Activated naive CD8-positive, alpha-beta T cell treated with anti-CD3 and anti-CD28 coated beads, Interleukin-2, amount 10 ng/mL, durations not matched to agents 7 days and 5 days (primary cell): Measurements from ENCODE around the gene CNIH1. TPM values are rescaled to one million over a fixed set of nuclear protein-coding genes. Genes with fewer than 3 reads are reported as not detected.
"Not testable (repeated sequence)": the region's sequence is repeated elsewhere in the genome, so short reads cannot be mapped to it uniquely, and the experiment has no call there.

Experiments used
- ATAC-seq: fragments of 150-1000 bp; cut with Tn5 transposase; one replicate; pipeline ENCODE4 v1.10.0; 2021; ENCODE audit warnings: low read depth, moderate library complexity
- POLR2A ChIA-PET: fragments of 350-600 bp; sonication (Branson Sonifier 250); formaldehyde crosslinking; loops from one replicate; lab custom pipeline; 2021; ENCODE audit warnings: antibody characterized with exemption; lab: Charles Lee
- DNase-seq: peaks from one replicate; pipeline ENCODE4 v3.0.0; 2021
- H3K27ac Mint-ChIP-seq: one replicate; pipeline ENCODE4 v1.8.0; 2022; ENCODE audit warnings: mild to moderate bottlenecking, mixed read lengths
- H3K27me3 Mint-ChIP-seq: one replicate; pipeline ENCODE4 v1.8.0; 2022; ENCODE audit warnings: mild to moderate bottlenecking, moderate library complexity, mixed read lengths
- H3K36me3 Mint-ChIP-seq: one replicate; pipeline ENCODE4 v1.8.0; 2021; ENCODE audit warnings: mild to moderate bottlenecking, mixed read lengths
- H3K4me1 Mint-ChIP-seq: one replicate; pipeline ENCODE4 v1.8.0; 2021; ENCODE audit warnings: mixed read lengths
- H3K4me3 Mint-ChIP-seq: one replicate; pipeline ENCODE4 v1.8.0; 2022; ENCODE audit warnings: mild to moderate bottlenecking, moderate library complexity, mixed read lengths
- H3K9me3 Mint-ChIP-seq: one replicate; pipeline ENCODE4 v1.8.0; 2021; ENCODE audit warnings: mixed read lengths
- total RNA-seq, 2 experiments: library from RNA; stranded (reverse); gene quantifications; one replicate each; pipeline ENCODE4 v1.2.3, GENCODE V29; 2021

The CNIH1 gene
- total RNA-seq, 2 experiments from 2014 or later, result 54.9 to 63.2 TPM

DNA sequence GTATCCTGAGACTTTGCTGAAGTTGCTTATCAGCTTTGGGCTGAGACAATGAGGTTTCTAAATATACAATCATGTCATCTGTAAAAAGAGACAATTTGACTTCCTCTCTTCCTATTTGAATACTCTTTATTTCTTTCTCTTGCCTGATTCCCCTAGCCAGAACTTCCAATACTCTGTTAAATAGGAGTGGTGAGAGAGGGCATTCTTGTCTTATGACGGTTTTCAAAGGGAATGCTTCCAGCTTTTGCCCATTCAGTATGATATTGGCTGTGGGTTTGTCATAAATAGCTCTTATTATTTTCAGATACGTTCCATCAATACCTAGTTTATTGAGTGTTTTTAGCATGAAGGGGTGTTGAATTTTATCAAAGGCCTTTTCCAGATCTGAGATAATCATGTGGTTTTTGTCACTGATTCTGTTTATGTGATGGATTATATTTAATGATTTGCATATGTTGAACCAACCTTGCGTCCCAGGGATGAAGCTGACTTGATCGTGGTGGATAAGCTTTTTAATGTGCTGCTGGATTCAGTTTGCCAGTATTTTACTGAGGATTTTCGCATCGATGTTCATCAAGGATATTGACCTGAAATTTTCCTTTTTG lies 37.7 kb downstream of the CNIH1 start:
- H3K4me3 Mint-ChIP-seq, H3K27ac Mint-ChIP-seq, ATAC-seq, DNase-seq, POLR2A ChIA-PET, H3K9me3 Mint-ChIP-seq, H3K27me3 Mint-ChIP-seq: not testable (repeated sequence)
- Mint-ChIP-seq H3K4me1 (peaks cover 47% of the 10 kb centered on the region), H3K36me3 (peaks cover 73% of the 10 kb centered on the region)

DNA sequence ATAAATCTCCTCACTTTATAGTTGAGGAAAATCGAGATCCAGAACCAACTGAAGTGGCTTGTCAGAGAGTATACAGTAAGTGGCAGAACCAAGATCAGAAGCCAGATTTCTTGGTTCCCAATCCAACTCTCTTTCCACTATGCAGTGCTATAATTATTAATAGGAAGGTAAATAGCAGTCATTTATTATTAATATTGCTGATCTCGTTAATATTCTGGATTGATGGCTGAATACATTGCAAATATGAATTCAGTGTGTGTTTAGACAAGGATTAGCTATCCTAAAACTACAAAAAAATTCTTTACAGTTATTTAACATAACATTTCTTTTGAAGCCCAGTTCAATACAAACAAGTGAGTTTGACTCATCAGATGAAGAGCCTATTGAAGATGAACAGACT lies 41.6 kb downstream of the CNIH1 start:
- ATAC-seq, result no peak
- POLR2A ChIA-PET, result interaction anchor here (0.7 kb wide), 1 partner anchor 324 kb away, joined by 3 read pairs; no protein-coding TSS in a partner anchor
- Mint-ChIP-seq H3K4me3 (peak overlapping the region; percentile 94), H3K27ac (peak overlapping the region; percentile 39), H3K4me1 (peaks cover 43% of the 10 kb centered on the region), H3K27me3 (no peaks in the 10 kb centered on the region), H3K36me3 (peaks cover 44% of the 10 kb centered on the region), H3K9me3 (peaks cover 2% of the 10 kb centered on the region)
- DNase-seq, result no peak

DNA sequence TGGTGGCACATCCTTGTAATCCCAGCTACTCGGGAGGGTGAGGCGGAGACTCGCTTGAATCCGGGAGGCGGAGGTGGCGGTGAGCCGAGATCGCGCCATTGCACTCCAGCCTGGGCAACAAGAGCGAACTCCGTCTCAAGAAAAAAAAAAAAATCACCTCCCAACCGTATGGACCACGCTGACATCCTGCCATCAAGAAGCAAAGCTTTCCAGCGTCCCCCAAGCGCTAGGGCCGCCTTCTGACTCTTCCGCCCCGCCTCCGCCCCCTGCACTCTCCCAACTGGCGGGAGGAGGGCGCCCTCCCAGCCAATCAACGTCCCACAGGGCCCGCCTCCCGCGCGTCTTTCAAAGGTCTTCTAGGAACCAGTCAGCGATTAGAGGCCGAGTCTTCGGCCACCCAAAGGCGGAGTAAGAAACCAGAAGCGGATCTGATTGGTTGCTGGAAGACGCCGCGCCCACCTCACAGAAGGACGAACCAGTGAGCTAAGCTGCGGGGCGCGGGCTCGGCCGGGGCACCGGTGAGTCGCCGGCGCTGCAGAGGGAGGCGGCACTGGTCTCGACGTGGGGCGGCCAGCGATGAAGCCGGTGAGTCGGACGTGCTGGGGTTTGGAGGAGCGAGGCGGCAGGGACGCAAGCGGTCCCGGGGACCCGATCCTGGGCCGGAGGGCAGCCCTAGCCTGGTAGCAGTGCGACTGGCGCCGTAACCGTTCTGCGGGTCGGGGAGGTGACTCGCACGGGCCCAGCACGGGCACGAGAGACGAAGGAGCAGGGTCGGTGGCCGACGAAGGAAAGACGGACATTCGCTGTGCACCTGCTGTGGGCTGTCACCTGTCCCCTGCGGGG lies 44.5 kb downstream of the CNIH1 start, which contains the start of gene CDKN3:
Gene CDKN3 (plus strand): TSS at position 515 of the 843 bp plus-strand sequence. CDS start 62 bp downstream, at position 577.
- Mint-ChIP-seq H3K4me1 (peaks cover 22% of the 10 kb centered on the region), H3K27ac (peak within 1 kb of the TSS; percentile 89), H3K36me3 (peaks cover 15% of the 10 kb centered on the region), H3K4me3 (peak within 1 kb of the TSS; percentile 94), H3K27me3 (no peaks in the 10 kb centered on the region), H3K9me3 (peaks cover 2% of the 10 kb centered on the region)
- peak; percentile 94 for ATAC-seq
- POLR2A ChIA-PET, result interaction anchor here (0.6 to 2.2 kb wide), 10 partner anchors 12 to 1245 kb away, joined by 3 to 12 read pairs (median 4); partner anchors contain the start of gene CGRRF1
- peak; percentile 95 for DNase-seq

DNA sequence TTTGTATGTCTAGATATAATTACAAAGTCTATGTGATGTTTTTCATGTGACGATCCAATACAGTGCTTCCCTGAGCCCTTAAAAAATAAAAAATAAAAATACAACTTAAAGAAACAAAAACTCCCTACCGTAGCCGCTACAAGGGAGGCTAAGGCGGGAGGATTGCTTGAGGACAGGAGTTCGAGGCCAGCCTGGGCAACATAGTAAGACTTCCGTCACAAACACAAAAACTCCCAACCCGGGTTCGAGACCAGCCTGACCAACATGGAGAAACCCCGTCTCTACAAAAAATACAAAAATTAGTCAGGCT lies 45.0 kb downstream of the CNIH1 start:
- POLR2A ChIA-PET, result interaction anchor here (0.5 to 2.2 kb wide), 7 partner anchors 17 to 1244 kb away, joined by 3 to 12 read pairs (median 4); partner anchors contain the start of gene CGRRF1
- no peak for DNase-seq
- H3K36me3 Mint-ChIP-seq, result peaks cover 10% of the 10 kb centered on the region

DNA sequence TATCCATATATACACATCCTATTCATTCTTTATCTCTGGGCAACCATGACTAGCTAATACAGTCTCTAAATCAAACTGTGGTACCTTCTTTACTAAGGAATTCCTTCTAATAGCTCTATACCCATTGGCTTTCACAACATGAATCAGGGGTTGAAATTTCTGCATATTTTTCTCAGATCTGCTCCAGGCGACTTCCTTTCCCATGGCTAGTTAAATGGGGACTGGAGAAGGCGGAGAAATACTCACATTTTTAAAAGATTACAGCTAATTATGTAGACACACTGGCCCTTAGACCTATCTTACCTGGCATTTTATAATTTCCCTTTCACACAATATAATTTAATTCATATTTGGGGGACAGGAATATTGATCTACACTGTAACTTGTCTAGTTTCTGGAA lies 45.5 kb downstream of the CNIH1 start:
- Mint-ChIP-seq H3K36me3 (peaks cover 9% of the 10 kb centered on the region), H3K27me3 (peaks cover 3% of the 10 kb centered on the region), H3K4me1 (peaks cover 21% of the 10 kb centered on the region), H3K27ac (peak overlapping the region; percentile 25), H3K9me3 (peaks cover 2% of the 10 kb centered on the region), H3K4me3 (peak overlapping the region; percentile 28)
- ATAC-seq (no peak), DNase-seq (no peak)
- POLR2A ChIA-PET, result interaction anchor here (0.5 to 0.6 kb wide), 2 partner anchors 56 to 106 kb away, joined by 3 to 6 read pairs; no protein-coding TSS in a partner anchor

More for the DNA sequence above, 45.0 kb downstream of the CNIH1 start:
- peaks cover 2% of the 10 kb centered on the region for H3K27me3 Mint-ChIP-seq
- no peak for ATAC-seq
- peaks cover 22% of the 10 kb centered on the region for H3K4me1 Mint-ChIP-seq
- H3K9me3 Mint-ChIP-seq, result peaks cover 2% of the 10 kb centered on the region
- peak overlapping the region; percentile 89 for H3K27ac Mint-ChIP-seq
- peak overlapping the region; percentile 94 for H3K4me3 Mint-ChIP-seq

DNA sequence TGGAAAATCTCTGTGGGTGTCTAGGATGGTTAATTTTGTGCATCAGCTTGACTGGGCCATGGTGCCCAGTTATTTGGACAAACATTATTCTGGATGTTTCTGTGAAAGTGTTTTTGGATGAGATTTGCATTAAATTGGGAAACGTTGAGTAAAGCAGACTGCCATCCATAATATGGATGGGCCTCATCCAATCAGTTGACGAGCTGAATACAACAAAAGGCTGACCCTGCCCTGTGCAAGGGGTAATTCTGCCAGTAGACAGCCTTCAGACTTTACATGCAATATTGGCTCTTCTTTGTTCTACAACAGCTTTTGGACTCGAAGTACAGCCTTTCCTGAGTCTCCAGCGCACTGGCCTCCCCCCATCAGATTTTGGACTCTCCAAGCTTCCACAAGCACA lies 45.9 kb downstream of the CNIH1 start:
- H3K27ac Mint-ChIP-seq, result no peak overlapping the region
- peaks cover 9% of the 10 kb centered on the region for H3K36me3 Mint-ChIP-seq
- H3K27me3 Mint-ChIP-seq, result peaks cover 3% of the 10 kb centered on the region
- peaks cover 17% of the 10 kb centered on the region for H3K4me1 Mint-ChIP-seq
- no peak overlapping the region for H3K4me3 Mint-ChIP-seq
- peaks cover 2% of the 10 kb centered on the region for H3K9me3 Mint-ChIP-seq
- POLR2A ChIA-PET, result interaction anchor here (0.6 kb wide), 2 partner anchors 57 to 104 kb away, joined by 4 to 6 read pairs; no protein-coding TSS in a partner anchor
- ATAC-seq (no peak), DNase-seq (no peak)

DNA sequence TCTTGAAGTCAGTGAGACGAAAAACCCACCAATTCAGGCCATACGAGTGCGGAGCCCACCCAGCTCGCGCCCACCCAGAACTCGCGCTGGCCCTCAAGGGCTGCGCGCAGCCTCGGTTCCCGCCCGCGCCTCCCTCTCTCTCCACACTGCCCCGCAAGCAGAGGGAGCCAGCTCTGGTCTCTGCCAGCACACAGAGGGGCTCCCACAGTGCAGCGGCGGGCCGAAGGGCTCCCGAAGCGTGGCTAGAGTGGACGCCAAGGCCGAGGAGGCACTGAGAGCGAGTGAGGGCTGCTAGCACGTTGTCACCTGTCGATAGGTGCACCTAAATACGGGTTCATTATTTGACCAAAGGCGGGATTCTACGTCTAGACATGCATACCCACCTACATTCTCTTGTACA lies 46.6 kb downstream of the CNIH1 start:
- H3K4me1 Mint-ChIP-seq, result peaks cover 17% of the 10 kb centered on the region
- H3K9me3 Mint-ChIP-seq, result peaks cover 2% of the 10 kb centered on the region
- ATAC-seq, result no peak
- H3K27ac Mint-ChIP-seq, result no peak overlapping the region
- no peak for DNase-seq
- POLR2A ChIA-PET, result no interaction called here
- H3K4me3 Mint-ChIP-seq, result no peak overlapping the region
- peaks cover 3% of the 10 kb centered on the region for H3K27me3 Mint-ChIP-seq
- H3K36me3 Mint-ChIP-seq, result peaks cover 9% of the 10 kb centered on the region

DNA sequence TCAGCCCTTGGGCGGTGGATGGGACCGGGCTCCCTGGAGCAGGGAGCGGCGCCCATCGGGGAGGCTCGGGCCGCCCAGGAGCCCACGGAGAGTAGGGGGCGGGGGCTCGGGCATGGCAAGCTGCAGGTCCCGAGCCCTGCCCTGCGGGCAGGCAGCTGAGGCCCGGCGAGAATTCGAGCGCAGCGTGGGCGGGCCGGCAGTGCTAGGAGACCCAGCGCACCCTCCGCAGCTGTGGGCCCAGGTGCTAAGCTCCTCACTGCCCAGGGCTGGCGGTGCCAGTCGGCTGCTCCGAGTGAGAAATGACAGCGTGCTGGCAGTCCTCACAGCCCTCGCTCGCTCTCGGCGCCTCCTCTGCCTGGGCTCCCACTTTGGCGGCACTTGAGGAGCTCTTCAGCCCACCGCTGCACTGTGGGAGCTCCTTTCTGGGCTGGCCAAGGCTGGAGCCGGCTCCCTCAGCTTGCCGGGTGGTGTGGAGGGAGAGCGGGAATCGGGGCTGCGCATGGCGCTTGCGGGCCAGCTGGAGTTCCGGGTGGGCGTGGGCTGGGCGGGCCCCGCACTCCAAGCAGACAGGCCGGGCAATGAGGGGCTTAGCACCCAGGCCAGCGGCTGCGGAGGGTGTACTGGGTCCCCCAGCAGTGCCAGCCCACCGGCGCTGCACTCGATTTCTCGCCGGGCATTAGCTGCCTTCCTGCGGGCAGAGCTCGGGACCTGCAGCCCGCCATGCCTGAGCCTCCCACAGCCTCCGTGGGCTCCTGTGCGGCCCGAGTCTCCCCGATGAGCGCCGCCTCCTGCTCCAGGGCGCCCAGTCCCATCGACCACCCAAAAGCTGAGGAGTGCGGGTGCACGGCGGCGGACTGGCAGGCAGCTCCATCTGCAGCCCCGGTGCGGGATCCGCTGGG lies 47.9 kb downstream of the CNIH1 start:
- H3K27ac Mint-ChIP-seq, H3K4me1 Mint-ChIP-seq, H3K9me3 Mint-ChIP-seq, H3K36me3 Mint-ChIP-seq, POLR2A ChIA-PET, ATAC-seq, H3K4me3 Mint-ChIP-seq, DNase-seq: not testable (repeated sequence)
- peaks cover 12% of the 10 kb centered on the region for H3K27me3 Mint-ChIP-seq

DNA sequence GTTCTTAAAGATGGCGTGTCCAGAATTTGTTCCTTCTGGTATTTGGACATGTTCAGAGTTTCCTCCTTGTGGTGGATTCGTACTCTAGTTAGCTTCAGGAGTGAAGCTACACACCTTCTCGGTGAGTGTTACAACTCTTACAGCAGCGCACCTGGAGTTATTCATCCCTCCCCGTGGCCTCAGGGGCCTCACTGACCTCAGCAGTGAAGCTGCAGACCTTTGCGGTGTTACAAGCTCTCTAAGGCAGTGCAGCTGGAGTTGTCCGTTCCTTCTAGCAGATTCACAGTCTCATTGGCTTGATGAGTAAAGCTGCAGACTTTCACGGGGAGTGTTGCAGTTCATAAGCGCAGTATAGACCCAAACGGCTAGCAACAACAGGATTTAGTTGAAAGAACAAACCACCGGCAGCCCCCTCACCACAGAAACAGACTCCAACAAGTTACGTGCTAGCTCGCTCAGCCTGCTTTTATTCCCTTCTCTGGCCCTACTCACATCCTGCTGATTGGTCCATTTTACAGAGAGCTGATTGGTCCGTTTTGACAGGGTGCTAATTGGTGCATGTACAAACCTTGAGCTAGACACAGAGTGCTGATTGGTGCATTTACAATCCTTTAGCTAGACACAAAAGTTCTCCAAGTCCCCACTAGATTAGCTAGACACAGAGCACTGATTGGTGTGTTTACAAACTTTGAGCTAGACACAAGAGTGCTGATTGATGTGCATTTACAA lies 48.9 kb downstream of the CNIH1 start:
- DNase-seq, result no peak
- Mint-ChIP-seq H3K4me3 (no peak overlapping the region), H3K36me3 (no peaks in the 10 kb centered on the region), H3K27ac (no peak overlapping the region), H3K27me3 (peaks cover 19% of the 10 kb centered on the region), H3K9me3 (peaks cover 2% of the 10 kb centered on the region), H3K4me1 (no peaks in the 10 kb centered on the region)
- ATAC-seq, result no peak
- POLR2A ChIA-PET, result no interaction called here

DNA sequence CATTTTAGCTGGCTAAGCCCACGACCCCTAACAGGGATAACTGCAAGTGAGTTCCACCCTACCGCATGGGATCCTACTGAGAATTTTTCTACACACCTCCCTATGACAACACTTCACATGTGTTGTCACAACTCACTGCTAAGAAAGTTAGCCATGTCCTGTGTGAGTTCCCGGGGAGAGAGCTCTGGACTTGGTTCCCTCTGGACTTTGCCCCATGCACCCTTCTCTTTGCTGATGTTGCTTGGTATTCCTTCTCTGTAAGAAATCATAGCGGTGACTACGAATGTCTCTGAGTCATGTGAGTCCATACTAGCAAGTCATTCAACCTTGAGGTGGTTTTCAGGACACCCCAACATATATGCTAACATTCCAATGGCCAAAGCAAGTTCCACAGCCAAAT lies 53.8 kb downstream of the CNIH1 start:
- ATAC-seq, result no peak
- no peak overlapping the region for H3K27ac Mint-ChIP-seq
- no peaks in the 10 kb centered on the region for H3K36me3 Mint-ChIP-seq
- H3K4me3 Mint-ChIP-seq, result no peak overlapping the region
- peaks cover 29% of the 10 kb centered on the region for H3K27me3 Mint-ChIP-seq
- no peaks in the 10 kb centered on the region for H3K9me3 Mint-ChIP-seq
- POLR2A ChIA-PET, result no interaction called here
- DNase-seq, result no peak
- no peaks in the 10 kb centered on the region for H3K4me1 Mint-ChIP-seq

DNA sequence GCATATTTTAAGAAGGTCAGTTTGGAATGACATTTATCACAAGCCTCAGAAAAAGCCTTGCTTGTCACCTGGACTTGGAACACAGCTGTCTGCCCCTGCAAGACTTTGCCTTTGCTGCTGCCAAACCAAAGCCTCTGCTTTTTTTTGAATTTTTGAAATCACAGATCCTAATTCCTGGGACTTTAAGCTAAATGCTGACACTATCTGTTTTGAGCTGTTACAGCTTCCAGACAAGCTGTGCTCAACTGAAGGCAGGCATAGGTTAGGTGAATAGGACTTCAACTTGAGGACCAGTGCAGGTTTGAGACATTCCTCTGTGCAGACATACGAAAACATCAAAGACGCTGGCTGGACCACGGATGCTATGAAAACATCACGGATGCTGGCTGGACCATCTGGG lies 55.6 kb downstream of the CNIH1 start:
- H3K4me1 Mint-ChIP-seq, result no peaks in the 10 kb centered on the region
- POLR2A ChIA-PET, result no interaction called here
- H3K9me3 Mint-ChIP-seq, result no peaks in the 10 kb centered on the region
- H3K27ac Mint-ChIP-seq, result no peak overlapping the region
- peaks cover 26% of the 10 kb centered on the region for H3K27me3 Mint-ChIP-seq
- ATAC-seq (no peak), DNase-seq (no peak)
- H3K36me3 Mint-ChIP-seq, result no peaks in the 10 kb centered on the region
- no peak overlapping the region for H3K4me3 Mint-ChIP-seq

DNA sequence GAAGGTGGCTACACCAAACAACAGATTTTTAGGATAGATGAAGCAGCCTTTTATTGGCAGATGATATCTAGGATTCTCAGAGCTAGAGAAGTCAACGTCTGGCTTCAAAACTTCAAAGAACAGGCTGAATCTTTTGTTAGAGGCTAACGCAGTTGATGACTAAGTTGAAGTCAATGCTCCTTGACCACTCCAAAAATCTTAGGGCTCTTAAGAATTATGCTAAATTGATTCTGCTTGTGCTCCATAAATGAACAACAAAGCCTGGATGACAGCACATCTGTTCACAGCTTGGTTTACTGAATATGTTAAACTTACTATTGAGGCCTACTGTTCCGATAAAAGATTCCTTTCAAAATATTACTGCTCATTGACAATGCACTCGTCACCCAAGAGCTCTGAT lies 57.3 kb downstream of the CNIH1 start:
- H3K27ac Mint-ChIP-seq, result no peak overlapping the region
- no peaks in the 10 kb centered on the region for H3K36me3 Mint-ChIP-seq
- peaks cover 36% of the 10 kb centered on the region for H3K27me3 Mint-ChIP-seq
- no peaks in the 10 kb centered on the region for H3K4me1 Mint-ChIP-seq
- POLR2A ChIA-PET, result no interaction called here
- H3K4me3 Mint-ChIP-seq, result no peak overlapping the region
- no peak for DNase-seq
- no peaks in the 10 kb centered on the region for H3K9me3 Mint-ChIP-seq
- ATAC-seq, result no peak
